ENCODE results near the gene CLEC1A. TPM values are rescaled to one million over a fixed set of nuclear protein-coding genes. Genes with fewer than 3 reads are reported as not detected.

CLEC1A gene
- total RNA-seq, 2 donors from 2014 or later: 3.7 to 5.1 TPM

DNA sequence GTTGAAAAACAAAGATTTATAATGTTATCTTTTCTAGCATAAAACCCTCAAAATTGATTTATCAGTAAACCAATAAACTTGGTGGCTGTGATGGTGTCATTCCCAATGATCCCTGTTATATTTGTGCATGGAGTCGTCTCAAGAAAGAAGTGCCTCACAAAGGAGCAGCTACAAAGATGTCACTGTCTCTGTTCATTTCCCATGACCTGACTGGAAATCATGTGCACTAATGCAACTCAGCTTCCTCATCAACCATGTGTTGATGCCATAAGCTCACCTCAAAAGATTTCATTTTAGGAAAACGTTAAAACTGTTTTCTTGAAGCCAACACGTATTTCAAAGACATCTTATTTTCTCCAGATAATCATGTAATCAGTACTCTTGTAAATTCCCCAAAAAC, 28.8 kb downstream of the CLEC1A start:
- Histone ChIP-seq H3K9me3 (no peaks in the 10 kb centered on the region), H3K4me3 (no peak overlapping the region), H3K27ac (no peak overlapping the region), H3K4me1 (ENCODE audit: control insufficient read depth in 1 of 2, low read depth in 2 of 2) (no peaks in the 10 kb centered on the region), H3K27me3 (replicated peaks; ENCODE audit: insufficient read depth) (no peaks in the 10 kb centered on the region), H3K36me3 (no peaks in the 10 kb centered on the region)
- ATAC-seq (ENCODE audit: insufficient number of reproducible peaks, low FRiP score, low read depth) (no peak), DNase-seq (ENCODE audit: low spot score) (no peak)
- TF ChIP-seq, protein P1, sequence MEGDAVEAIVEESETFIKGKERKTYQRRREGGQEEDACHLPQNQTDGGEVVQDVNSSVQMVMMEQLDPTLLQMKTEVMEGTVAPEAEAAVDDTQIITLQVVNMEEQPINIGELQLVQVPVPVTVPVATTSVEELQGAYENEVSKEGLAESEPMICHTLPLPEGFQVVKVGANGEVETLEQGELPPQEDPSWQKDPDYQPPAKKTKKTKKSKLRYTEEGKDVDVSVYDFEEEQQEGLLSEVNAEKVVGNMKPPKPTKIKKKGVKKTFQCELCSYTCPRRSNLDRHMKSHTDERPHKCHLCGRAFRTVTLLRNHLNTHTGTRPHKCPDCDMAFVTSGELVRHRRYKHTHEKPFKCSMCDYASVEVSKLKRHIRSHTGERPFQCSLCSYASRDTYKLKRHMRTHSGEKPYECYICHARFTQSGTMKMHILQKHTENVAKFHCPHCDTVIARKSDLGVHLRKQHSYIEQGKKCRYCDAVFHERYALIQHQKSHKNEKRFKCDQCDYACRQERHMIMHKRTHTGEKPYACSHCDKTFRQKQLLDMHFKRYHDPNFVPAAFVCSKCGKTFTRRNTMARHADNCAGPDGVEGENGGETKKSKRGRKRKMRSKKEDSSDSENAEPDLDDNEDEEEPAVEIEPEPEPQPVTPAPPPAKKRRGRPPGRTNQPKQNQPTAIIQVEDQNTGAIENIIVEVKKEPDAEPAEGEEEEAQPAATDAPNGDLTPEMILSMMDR (IDR thresholded peaks at IDR 0.05): no peak

DNA sequence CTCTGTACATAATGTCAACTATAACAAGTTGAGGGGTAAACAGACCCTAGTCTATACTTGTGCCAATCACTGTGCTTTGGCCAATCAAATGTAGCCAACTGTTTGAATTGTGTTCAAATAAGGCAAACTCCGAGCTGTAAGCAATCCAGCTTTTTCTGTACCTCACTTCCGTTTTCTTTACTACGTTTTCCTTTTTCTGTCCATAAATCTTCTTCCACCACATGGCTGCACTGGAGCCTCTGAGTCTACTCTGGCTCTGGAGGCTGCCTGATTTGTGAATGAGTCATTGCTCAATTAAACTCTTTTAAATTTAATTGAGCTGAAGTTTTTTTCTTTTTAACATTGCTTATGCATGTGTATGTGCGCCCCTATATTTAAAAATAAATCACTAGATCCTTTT, 29.7 kb downstream of the CLEC1A start:
- Histone ChIP-seq H3K36me3 (no peaks in the 10 kb centered on the region), H3K4me3 (no peak overlapping the region), H3K9me3 (no peaks in the 10 kb centered on the region), H3K27ac (peak overlapping the region; percentile 12 to 37), H3K4me1 (ENCODE audit: control insufficient read depth in 1 of 2, low read depth in 2 of 2) (no peaks in the 10 kb centered on the region), H3K27me3 (replicated peaks; ENCODE audit: insufficient read depth) (no peaks in the 10 kb centered on the region)
- DNase-seq (ENCODE audit: low spot score): no peak
- TF ChIP-seq, protein P1 (IDR thresholded peaks at IDR 0.05): no peak
- no peak for ATAC-seq (ENCODE audit: insufficient number of reproducible peaks, low FRiP score, low read depth)

DNA sequence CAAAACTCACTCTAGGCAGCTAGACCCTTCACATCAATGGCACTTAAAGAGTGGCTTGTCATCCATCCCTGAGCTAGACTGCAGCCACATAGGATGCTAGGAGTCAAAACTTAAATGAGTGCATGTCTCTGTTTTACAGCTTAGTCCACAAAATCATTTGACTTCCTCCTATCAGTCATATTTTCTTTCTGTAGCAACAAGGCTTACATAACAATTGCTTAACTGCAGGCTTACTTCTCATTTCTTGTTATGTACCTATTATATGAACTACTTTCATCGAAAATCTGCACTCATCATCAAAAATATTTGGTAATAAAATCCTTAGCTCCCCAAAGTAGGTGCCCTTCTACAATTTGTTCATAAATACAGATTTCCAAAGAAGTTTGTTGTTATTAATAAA, 30.1 kb downstream of the CLEC1A start:
- TF ChIP-seq, protein P1 (IDR thresholded peaks at IDR 0.05): no peak
- no peaks in the 10 kb centered on the region for H3K4me1 ChIP-seq (ENCODE audit: control insufficient read depth in 1 of 2, low read depth in 2 of 2)
- H3K27me3 ChIP-seq (replicated peaks; ENCODE audit: insufficient read depth): no peaks in the 10 kb centered on the region
- DNase-seq (ENCODE audit: low spot score): no peak
- ATAC-seq (ENCODE audit: insufficient number of reproducible peaks, low FRiP score, low read depth): no peak
- peak overlapping the region; percentile 12 to 37 for H3K27ac ChIP-seq
- H3K9me3 ChIP-seq: no peaks in the 10 kb centered on the region
- no peaks in the 10 kb centered on the region for H3K36me3 ChIP-seq
- no peak overlapping the region for H3K4me3 ChIP-seq

DNA sequence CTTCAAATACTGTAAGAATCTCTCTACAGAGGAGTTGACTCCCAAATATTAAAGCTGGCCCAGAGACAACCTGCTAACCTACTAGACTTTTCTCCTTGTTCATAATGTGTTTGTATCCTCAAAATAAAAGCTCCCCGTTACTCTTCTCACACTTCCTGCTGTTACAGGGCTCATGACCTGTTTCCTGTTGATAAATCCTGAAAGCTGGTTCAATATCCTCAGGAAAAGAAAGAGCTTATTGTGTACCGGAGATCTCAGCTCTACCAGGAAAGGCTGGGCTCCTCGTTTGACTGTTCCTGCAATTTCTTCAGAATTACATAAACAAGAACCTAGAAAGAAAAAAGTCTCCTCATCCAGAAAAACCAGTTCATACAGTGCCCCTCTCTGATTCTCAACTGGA, 30.8 kb downstream of the CLEC1A start:
- peak overlapping the region in 1 of 2 donors; percentile 12 for H3K27ac ChIP-seq
- H3K27me3 ChIP-seq (replicated peaks; ENCODE audit: insufficient read depth): no peaks in the 10 kb centered on the region
- no peaks in the 10 kb centered on the region for H3K36me3 ChIP-seq
- no peaks in the 10 kb centered on the region for H3K4me1 ChIP-seq (ENCODE audit: control insufficient read depth in 1 of 2, low read depth in 2 of 2)
- TF ChIP-seq, protein P1 (IDR thresholded peaks at IDR 0.05): no peak
- DNase-seq (ENCODE audit: low spot score) (no peak), ATAC-seq (ENCODE audit: insufficient number of reproducible peaks, low FRiP score, low read depth) (no peak)
- no peak overlapping the region for H3K4me3 ChIP-seq
- H3K9me3 ChIP-seq: no peaks in the 10 kb centered on the region

DNA sequence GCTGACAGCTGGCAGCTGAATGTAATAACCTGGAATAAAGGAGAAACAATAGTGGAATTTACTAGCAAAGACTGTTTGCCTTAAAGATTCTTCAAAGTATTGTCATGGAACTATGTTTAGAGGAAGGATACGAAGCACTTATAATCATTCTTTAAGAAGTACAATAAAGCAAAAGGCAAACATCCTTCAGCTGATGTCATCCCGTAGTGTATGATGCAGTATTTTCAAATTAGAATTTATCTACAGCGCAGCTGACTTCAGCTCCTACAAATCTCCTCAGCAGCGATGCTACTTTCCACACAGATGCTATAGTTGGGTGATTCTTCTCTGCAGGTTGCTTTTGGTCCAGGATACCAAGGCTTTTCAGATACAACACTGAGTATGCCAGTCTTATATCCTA, 31.5 kb downstream of the CLEC1A start:
- Histone ChIP-seq H3K4me1 (ENCODE audit: control insufficient read depth in 1 of 2, low read depth in 2 of 2) (no peaks in the 10 kb centered on the region), H3K4me3 (no peak overlapping the region), H3K27me3 (replicated peaks; ENCODE audit: insufficient read depth) (no peaks in the 10 kb centered on the region), H3K36me3 (no peaks in the 10 kb centered on the region), H3K27ac (no peak overlapping the region), H3K9me3 (no peaks in the 10 kb centered on the region)
- TF ChIP-seq, protein P1 (IDR thresholded peaks at IDR 0.05): no peak
- DNase-seq (ENCODE audit: low spot score) (no peak), ATAC-seq (ENCODE audit: insufficient number of reproducible peaks, low FRiP score, low read depth) (no peak)
